ENCODE measurements around the gene UPF1.
"Not testable (repeated sequence)": the region's sequence is repeated elsewhere in the genome, so short reads cannot be mapped to it uniquely, and the experiment has no call there.

UPF1 gene

DNA sequence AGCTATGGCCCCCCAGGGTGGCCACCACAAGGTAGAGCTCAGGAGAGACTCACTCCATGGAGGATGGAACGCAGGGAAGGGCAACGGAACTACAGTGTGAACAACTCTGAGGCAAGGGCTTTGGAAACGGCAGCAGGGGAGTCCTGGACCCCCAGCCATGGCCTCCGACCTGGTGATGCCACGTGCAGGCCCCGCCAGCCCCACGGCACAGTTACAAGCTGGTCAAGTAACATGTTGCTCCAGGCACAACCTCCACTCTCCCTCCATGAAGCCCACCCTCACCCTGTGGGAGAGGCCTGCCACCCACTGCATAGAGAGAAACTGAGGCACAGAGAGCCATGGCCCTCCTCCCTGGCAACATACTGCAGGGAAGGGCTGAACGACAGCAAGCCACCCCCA lies 73.3 kb downstream of the UPF1 start:
- Histone ChIP-seq H3K9ac (ENCODE audit: low read depth, low read length) (no peak overlapping the region), H3K9me3 (ENCODE audit: control insufficient read depth, insufficient read depth, low read length) (no peaks in the 10 kb centered on the region), H3K4me1 (ENCODE audit: insufficient read depth, low read length) (no peaks in the 10 kb centered on the region), H3K36me3 (ENCODE audit: insufficient read depth, low read length) (no peaks in the 10 kb centered on the region; the same call in 1 of the 2 replicates)

GRCh38 chr19:18905513-18906236 lies 73.9 kb downstream of the UPF1 start:
- H3K36me3 ChIP-seq (ENCODE audit: insufficient read depth, low read length) = no peaks in the 10 kb centered on the region; the same call in 1 of the 2 replicates
- H3K4me1 ChIP-seq (ENCODE audit: insufficient read depth, low read length) = no peaks in the 10 kb centered on the region
- no peaks in the 10 kb centered on the region for H3K9me3 ChIP-seq (ENCODE audit: control insufficient read depth, insufficient read depth, low read length)
- H3K9ac ChIP-seq (ENCODE audit: low read depth, low read length) = no peak overlapping the region

DNA sequence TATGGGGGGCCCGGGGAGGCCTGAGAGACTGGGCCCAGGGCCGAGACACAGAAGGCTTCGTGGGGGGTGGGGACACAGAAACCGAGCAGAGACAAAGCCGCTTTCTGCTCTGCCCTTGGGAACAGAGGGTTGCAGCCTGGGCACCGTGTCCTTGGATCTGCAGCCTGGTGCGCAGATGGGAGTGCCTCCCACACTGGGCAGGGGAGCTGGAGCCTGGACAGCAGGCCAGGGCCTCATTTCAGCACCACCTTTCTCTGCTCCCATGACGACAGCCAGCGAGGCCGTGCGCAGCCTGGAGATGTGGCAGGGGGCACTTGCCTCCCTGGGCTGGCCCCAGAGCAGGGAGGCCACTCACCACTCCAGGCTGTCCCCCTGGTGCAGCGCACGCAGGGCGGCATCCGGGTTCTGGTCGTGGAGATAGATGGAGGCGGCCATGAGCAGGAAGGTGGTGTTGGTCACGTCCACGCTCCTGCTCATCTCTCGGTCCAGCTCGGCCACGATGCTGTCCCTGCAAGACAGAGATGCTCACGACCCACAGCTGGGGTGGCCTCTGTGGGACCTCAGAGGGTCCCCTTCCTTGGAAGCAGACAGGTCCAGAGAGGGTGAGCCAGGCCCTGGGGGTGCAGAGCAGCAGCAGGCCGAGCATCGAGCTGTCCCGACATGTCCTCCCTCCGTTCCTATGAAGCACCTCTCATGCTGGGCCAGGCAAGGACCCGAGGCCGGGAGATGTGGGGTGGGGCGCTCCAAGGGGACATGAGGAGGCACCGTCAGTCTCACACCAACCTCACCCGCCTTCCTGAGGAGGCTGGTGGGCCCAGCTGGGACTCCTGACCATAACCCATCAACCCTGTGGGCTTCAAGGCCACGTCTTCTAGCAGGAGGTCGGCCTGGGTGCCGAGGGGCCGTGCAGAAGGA lies 75.1 kb downstream of the UPF1 start:
- Histone ChIP-seq H3K9ac (ENCODE audit: low read depth, low read length) (no peak overlapping the region), H3K9me3 (ENCODE audit: control insufficient read depth, insufficient read depth, low read length) (no peaks in the 10 kb centered on the region), H3K36me3 (ENCODE audit: insufficient read depth, low read length) (no peaks in the 10 kb centered on the region; the same call in 1 of the 2 replicates), H3K4me1 (ENCODE audit: insufficient read depth, low read length) (no peaks in the 10 kb centered on the region)

DNA sequence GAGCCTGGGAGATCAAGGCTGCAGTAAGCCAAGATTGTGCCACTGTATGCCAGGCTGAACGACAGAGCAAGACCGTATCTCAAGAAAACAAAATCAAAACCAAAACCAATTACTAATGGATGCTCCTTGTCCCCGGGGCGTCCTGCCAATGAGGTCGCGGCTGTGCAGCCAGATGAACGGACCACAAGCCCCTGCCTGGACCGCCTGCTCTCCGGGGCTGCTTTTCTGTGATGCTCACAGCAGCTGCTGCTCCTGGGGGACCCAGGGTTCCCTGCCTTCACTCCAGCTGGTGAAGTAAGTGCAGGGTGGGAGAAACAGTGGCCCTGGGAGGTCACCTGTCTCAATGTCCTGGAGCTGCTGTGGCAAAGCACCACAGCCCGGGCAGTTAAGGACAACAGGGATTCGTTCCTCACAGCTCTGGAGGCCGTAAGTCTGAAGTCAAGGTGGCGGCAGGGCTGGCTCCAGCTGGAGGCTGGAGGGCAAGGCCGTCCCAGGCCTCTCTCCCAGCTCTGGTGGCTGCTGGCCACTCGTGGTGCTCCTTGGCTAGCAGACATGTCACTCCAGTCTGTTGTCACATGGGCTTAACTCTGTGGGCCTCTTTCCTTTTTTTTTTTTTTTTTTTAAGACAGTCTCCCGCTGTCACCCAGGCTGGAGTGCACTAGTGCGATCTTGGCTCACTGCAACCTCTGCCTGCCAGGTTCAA lies 77.3 kb downstream of the UPF1 start:
- Histone ChIP-seq H3K9me3 (ENCODE audit: control insufficient read depth, insufficient read depth, low read length) (no peaks in the 10 kb centered on the region), H3K4me1 (ENCODE audit: insufficient read depth, low read length) (no peaks in the 10 kb centered on the region), H3K36me3 (ENCODE audit: insufficient read depth, low read length) (no peaks in the 10 kb centered on the region; the same call in 1 of the 2 replicates), H3K9ac (ENCODE audit: low read depth, low read length) (no peak overlapping the region)

GRCh38 chr19:18910010-18910409 lies 78.3 kb downstream of the UPF1 start:
- Histone ChIP-seq H3K9ac (ENCODE audit: low read depth, low read length) (no peak overlapping the region), H3K4me1 (ENCODE audit: insufficient read depth, low read length) (no peaks in the 10 kb centered on the region), H3K9me3 (ENCODE audit: control insufficient read depth, insufficient read depth, low read length) (no peaks in the 10 kb centered on the region), H3K36me3 (ENCODE audit: insufficient read depth, low read length) (no peaks in the 10 kb centered on the region; the same call in 1 of the 2 replicates)

GRCh38 chr19:18910801-18911436 lies 79.2 kb downstream of the UPF1 start:
- H3K36me3 ChIP-seq (ENCODE audit: insufficient read depth, low read length) = no peaks in the 10 kb centered on the region; the same call in 1 of the 2 replicates
- no peak overlapping the region for H3K9ac ChIP-seq (ENCODE audit: low read depth, low read length)
- H3K9me3 ChIP-seq (ENCODE audit: control insufficient read depth, insufficient read depth, low read length) = no peaks in the 10 kb centered on the region
- H3K4me1 ChIP-seq (ENCODE audit: insufficient read depth, low read length) = no peaks in the 10 kb centered on the region

GRCh38 chr19:18912933-18913332 lies 81.2 kb downstream of the UPF1 start:
- no peaks in the 10 kb centered on the region for H3K4me1 ChIP-seq (ENCODE audit: insufficient read depth, low read length)
- no peaks in the 10 kb centered on the region for H3K9me3 ChIP-seq (ENCODE audit: control insufficient read depth, insufficient read depth, low read length)
- H3K36me3 ChIP-seq (ENCODE audit: insufficient read depth, low read length) = no peaks in the 10 kb centered on the region; the same call in 1 of the 2 replicates
- no peak overlapping the region for H3K9ac ChIP-seq (ENCODE audit: low read depth, low read length)

GRCh38 chr19:18913466-18913865 lies 81.7 kb downstream of the UPF1 start:
- no peaks in the 10 kb centered on the region; the same call in 1 of the 2 replicates for H3K36me3 ChIP-seq (ENCODE audit: insufficient read depth, low read length)
- no peak overlapping the region for H3K9ac ChIP-seq (ENCODE audit: low read depth, low read length)
- H3K4me1 ChIP-seq (ENCODE audit: insufficient read depth, low read length) = no peaks in the 10 kb centered on the region
- no peaks in the 10 kb centered on the region for H3K9me3 ChIP-seq (ENCODE audit: control insufficient read depth, insufficient read depth, low read length)

- H3K9me3 ChIP-seq (ENCODE audit: control insufficient read depth, insufficient read depth, low read length) = no peaks in the 10 kb centered on the region
- H3K36me3 ChIP-seq (ENCODE audit: insufficient read depth, low read length) = no peaks in the 10 kb centered on the region; the same call in none of the 2 replicates
- peaks cover 4% of the 10 kb centered on the region; the same call in 1 of the 2 replicates for H3K4me1 ChIP-seq (ENCODE audit: insufficient read depth, low read length)
- no peak overlapping the region for H3K9ac ChIP-seq (ENCODE audit: low read depth, low read length)
These were observed 83.9 kb downstream of the UPF1 start for GRCh38 chr19:18915639-18916038.

DNA sequence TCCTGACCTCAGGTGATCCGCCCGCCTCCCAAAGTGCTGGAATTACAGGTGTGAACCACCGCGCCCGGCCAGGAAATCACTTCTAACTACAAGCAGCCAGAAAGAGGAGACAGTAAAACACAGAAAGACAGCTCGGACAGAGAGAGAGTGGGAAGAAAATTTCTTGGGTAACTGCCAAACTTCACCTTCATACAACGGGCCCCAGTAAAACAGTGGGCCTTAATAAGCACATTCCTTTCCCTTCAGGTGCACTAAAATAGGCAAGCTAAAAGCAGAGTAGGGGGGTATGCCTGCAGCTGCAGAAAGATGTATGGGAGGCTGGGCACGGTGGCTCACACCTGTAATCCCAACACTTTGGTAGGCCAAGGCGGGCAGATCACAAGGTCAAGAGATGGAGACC lies 85.8 kb downstream of the UPF1 start:
- not testable (repeated sequence) for H3K4me1 ChIP-seq (ENCODE audit: insufficient read depth, low read length); H3K9ac ChIP-seq (ENCODE audit: low read depth, low read length); H3K9me3 ChIP-seq (ENCODE audit: control insufficient read depth, insufficient read depth, low read length); H3K36me3 ChIP-seq (ENCODE audit: insufficient read depth, low read length)

Data from ES-I3 (cell line).